K562 (cell line): ENCODE data around the gene ZDHHC11B. TPM values are rescaled to one million over a fixed set of nuclear protein-coding genes. Genes with fewer than 3 reads are reported as not detected.
"Not testable (repeated sequence)": the region's sequence is repeated elsewhere in the genome, so short reads cannot be mapped to it uniquely, and the experiment has no call there.

ENCODE experiments used
- ATAC-seq: fragments of 200-7000 bp; cut with Tn5 transposase; 3 replicates; pipeline ENCODE4 v1.9.1; 2020; ENCODE audit warnings: moderate library complexity
- BruUV-seq: library from RNA; stranded (reverse); fragments of 400-500 nt; replicated peaks from 2 replicates; lab custom pipeline; 2021; lab: Mats Ljungman, UMichigan
- CTCF ChIA-PET: fragments of 300-600 bp; formaldehyde crosslinking; extraction: SDS; loops from one replicate; lab custom pipeline; 2021; ENCODE audit warnings: low intra/inter-chr PET ratio; lab: Yijun Ruan, JAX
- POLR2A ChIA-PET: fragments of 300-600, 350-650 bp; sonication (Branson Sonifier 250); formaldehyde crosslinking; extraction: SDS; loops from one replicate; lab custom pipeline; 2021; ENCODE audit warnings: antibody characterized with exemption, inconsistent platforms; lab: Yijun Ruan, JAX
- DNase-seq, 4 experiments: peaks; one replicate each; pipeline versions ENCODE4 v3.0.0 to v3.0.0-alpha.2; 2011 to 2018; ENCODE audit warnings: low spot score in 3 of 4, mixed read lengths in 3 of 4; ENCODE audit errors: extremely low read depth in 1 of 4
- FAIRE-seq: peaks from 2 replicates; lab custom pipeline; 2011; peaks lifted over from hg19 to GRCh38; lab: Jason Lieb, UNC
- H2AFZ ChIP-seq: 2 replicates; pipeline ENCODE4 v1.6.0; 2011; ENCODE audit warnings: low read depth, low read length, control low read depth, inconsistent platforms
- H3K27ac ChIP-seq: fragments of 200-600 bp; 3 replicates; pipeline ENCODE4 v1.8.0; 2011; ENCODE audit warnings: low read depth, mild to moderate bottlenecking, control low read depth, inconsistent platforms, low read length, moderate library complexity, mixed read lengths; ENCODE audit errors: extremely low read depth
- H3K27me3 ChIP-seq, 2 experiments: fragments of 300-600 bp in 1 of 2; 2 replicates in 1 of 2; 3 replicates in 1 of 2; pipeline versions ENCODE4 v1.6.0 to v1.8.0; 2011; ENCODE audit warnings: inconsistent platforms in 2 of 2, low read length in 2 of 2, mild to moderate bottlenecking in 1 of 2, mixed read lengths in 1 of 2, moderate library complexity in 1 of 2; ENCODE audit not compliant: control insufficient read depth in 2 of 2, insufficient read depth in 2 of 2
- H3K36me3 ChIP-seq: fragments of 300-600 bp; 3 replicates; pipeline ENCODE4 v1.8.0; 2011; ENCODE audit warnings: mild to moderate bottlenecking, low read length, inconsistent platforms; ENCODE audit not compliant: control insufficient read depth, insufficient read depth
- H3K4me1 ChIP-seq, 2 experiments: fragments of 200-600 bp in 1 of 2; replicated peaks in 1 of 2; 2 replicates in 1 of 2; 3 replicates in 1 of 2; pipeline versions ENCODE4 v1.5.1 to v1.8.0; 2011; ENCODE audit warnings: inconsistent platforms in 2 of 2, low read length in 2 of 2, mild to moderate bottlenecking in 1 of 2, mixed read lengths in 1 of 2, moderate library complexity in 1 of 2; ENCODE audit not compliant: control insufficient read depth in 2 of 2, insufficient read depth in 2 of 2
- H3K4me2 ChIP-seq: 2 replicates; pipeline ENCODE4 v1.6.1; 2011; ENCODE audit warnings: low read length, control low read depth, inconsistent platforms, mixed read lengths; ENCODE audit not compliant: insufficient read depth
- H3K4me3 ChIP-seq: fragments of 200-600 bp; sonication (generic), shearing (Covaris generic); 2 replicates; pipeline ENCODE4 v1.5.1; 2016; ENCODE audit warnings: control low read depth, inconsistent platforms
- H3K79me2 ChIP-seq: fragments of 200-600 bp; 3 replicates; pipeline ENCODE4 v1.8.0; 2011; ENCODE audit warnings: low read length, inconsistent platforms; ENCODE audit not compliant: control insufficient read depth, insufficient read depth
- H3K9ac ChIP-seq, 2 experiments: 2 replicates each; pipeline versions ENCODE4 v1.6.0 to v1.6.1; 2011; ENCODE audit warnings: low read depth in 2 of 2, low read length in 2 of 2, control low read depth in 1 of 2, inconsistent platforms in 1 of 2, mild to moderate bottlenecking in 1 of 2, mixed read lengths in 1 of 2; ENCODE audit not compliant: insufficient read depth in 1 of 2
- H3K9me1 ChIP-seq: one replicate; pipeline ENCODE4 v1.6.0; 2011; ENCODE audit warnings: inconsistent platforms, mild to moderate bottlenecking, low read length, moderate library complexity; ENCODE audit not compliant: control insufficient read depth, insufficient read depth
- H3K9me3 ChIP-seq: replicated peaks from 2 replicates; pipeline ENCODE4 v1.5.1; 2011; ENCODE audit warnings: low read depth, low read length, inconsistent platforms; ENCODE audit not compliant: control insufficient read depth, insufficient read depth
- H4K20me1 ChIP-seq: replicated peaks from 2 replicates; pipeline ENCODE4 v1.6.1; 2011; ENCODE audit warnings: low read length, inconsistent platforms, mixed read lengths; ENCODE audit not compliant: control insufficient read depth, insufficient read depth
- TAF15 ChIP-seq: fragments of 200-400 bp; formaldehyde crosslinking; IDR thresholded peaks from 2 replicates; pipeline ENCODE4 v1.6.1; 2017; ENCODE audit warnings: mild to moderate bottlenecking, low read depth, low read length, moderate library complexity
- ZNF239 ChIP-seq: fragments of 250-450 bp; sonication (Bioruptor Pico); IDR thresholded peaks from 2 replicates; pipeline ENCODE4 v1.4.0; 2020; ENCODE audit warnings: mild to moderate bottlenecking
- ZNF785 ChIP-seq: fragments of 250-450 bp; sonication (Bioruptor Pico); IDR thresholded peaks from 2 replicates; pipeline ENCODE4 v1.4.0; 2020; ENCODE audit warnings: mild to moderate bottlenecking
- WGBS: fragments of 100-300 bp; shearing (Covaris generic); methylation state at CpG from one replicate; pipeline ENCODE4 v1.1.6; 2016; ENCODE audit warnings: low coverage, mixed read lengths; ENCODE audit not compliant: insufficient coverage; ENCODE audit errors: missing lambda C conversion rate; 5-methylcytosine and 5-hydroxymethylcytosine counted together
- in situ Hi-C: fragments of 300-500 bp; cut with MboI; formaldehyde crosslinking; loops from 4 replicates; pipeline ENCODE4 v1.15.0; 2018; ENCODE audit warnings: inconsistent platforms, mixed read lengths
- intact Hi-C: fragments of 100-400 bp; cut with micrococcal nuclease; formaldehyde crosslinking; loops from 2 replicates; pipeline ENCODE4 v1.14.2; 2022
- polyA plus RNA-seq, 8 experiments: library from polyadenylated mRNA; depleted of rRNA in 4 of 8; stranded (reverse) in 5 of 8; unstranded in 3 of 8; fragments of >200 nt; fragmentation: Nextera tagmentation in 2 of 8; fragmentation: Illumina TruSeq in 1 of 8; extraction: Ambion mirVana in 2 of 8; extraction: Trizol in 1 of 8; gene quantifications; 2 replicates each; pipeline versions ENCODE4 v1.2.1 to v1.2.3, GENCODE V29; 2011 to 2014; ENCODE audit warnings: inconsistent platforms in 1 of 8, missing spikeins in 1 of 8
- total RNA-seq, 7 experiments: library from RNA; depleted of rRNA in 6 of 7; stranded (reverse); fragments of >200 nt in 6 of 7; fragmentation: Illumina TruSeq in 2 of 7; extraction: Trizol in 2 of 7; gene quantifications; 2 replicates each; pipeline versions ENCODE4 v1.2.1 to v1.2.3, GENCODE V29; 2011 to 2021; ENCODE audit warnings: low replicate concordance in 1 of 7

The ZDHHC11B gene
- total and polyA plus RNA-seq, 9 of the 15 experiments (the other 6 are each of a cell fraction or from before 2014, with no cell fraction given) = 0.03 to 0.23 (median 0.15) TPM; not detected in 3

DNA sequence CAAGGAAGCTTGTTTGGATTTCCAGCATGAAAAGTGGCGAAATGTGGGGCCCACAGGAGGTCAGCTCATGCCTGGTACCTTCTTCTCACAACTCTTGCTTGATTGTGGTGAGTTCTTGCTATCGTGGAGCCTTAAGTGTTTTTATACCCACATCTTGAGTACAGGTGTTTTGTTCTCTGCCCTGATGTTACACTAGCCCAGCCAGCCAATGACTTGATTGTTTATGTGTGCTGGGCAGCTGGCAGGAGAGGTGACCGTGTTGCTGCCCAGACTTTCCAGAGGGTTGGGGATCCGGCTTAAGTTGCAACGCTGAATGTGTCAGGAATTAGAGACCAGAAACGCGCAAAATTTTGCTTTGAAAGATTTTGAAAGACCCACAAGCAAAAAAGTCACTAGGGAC is 67.4 kb downstream of the ZDHHC11B start:
- 1% methylated on average over 7 of the region's 7 CpGs for WGBS
- BruUV-seq = no TSS peak
- in situ Hi-C loops = no loop called here
- H3K4me3 ChIP-seq = no peak overlapping the region
- no peaks in the 10 kb centered on the region for H3K4me1 ChIP-seq
- H3K9ac ChIP-seq = no peak overlapping the region
- H3K4me2 ChIP-seq = no peak overlapping the region
- intact Hi-C loops = no loop called here
- FAIRE-seq = no peak
- no peak overlapping the region for H2AFZ ChIP-seq
- H3K27ac ChIP-seq = no peak overlapping the region
- ChIA-PET CTCF (no interaction called here), POLR2A (no interaction called here)
- H3K9me1 ChIP-seq = no peaks in the 10 kb centered on the region
- H3K27me3 ChIP-seq = no peaks in the 10 kb centered on the region
- H3K9me3 ChIP-seq = 0 out of 2 replicates have a peak, but pooled peaks cover 5% of the 10 kb centered on the region
- ATAC-seq = no peak
- no peaks in the 10 kb centered on the region for H4K20me1 ChIP-seq
- no peak for DNase-seq
- no peak for TF ChIP-seq TAF15
- TF ChIP-seq ZNF239 (CRISPR knock-in tag) = no peak
- TF ChIP-seq ZNF785 (CRISPR knock-in tag) = no peak
- H3K36me3 ChIP-seq = no peaks in the 10 kb centered on the region
- H3K79me2 ChIP-seq = no peaks in the 10 kb centered on the region

DNA sequence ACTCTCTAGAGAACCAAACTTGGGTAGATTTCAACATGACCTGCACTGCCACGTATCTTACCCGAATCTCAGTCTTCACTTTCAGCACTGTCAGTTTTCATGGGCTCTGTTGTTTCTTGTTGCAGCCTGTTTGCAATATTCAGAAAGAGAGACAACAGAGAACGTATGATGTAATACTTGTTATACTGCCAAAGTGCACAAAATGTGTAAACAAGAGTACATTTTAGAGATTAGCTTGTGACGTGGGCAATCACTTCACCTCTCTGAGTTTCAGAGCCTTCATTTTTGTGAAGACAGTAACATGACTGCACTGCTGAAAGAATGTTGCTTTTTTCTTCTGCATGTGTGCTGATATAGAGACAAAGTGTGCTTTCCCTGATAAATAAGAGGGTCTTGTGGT is 67.8 kb downstream of the ZDHHC11B start:
- H3K4me2 ChIP-seq, DNase-seq, H3K9me3 ChIP-seq, H3K79me2 ChIP-seq, BruUV-seq, CTCF ChIA-PET, H4K20me1 ChIP-seq, in situ Hi-C loops, H3K27me3 ChIP-seq, H3K9me1 ChIP-seq, ATAC-seq, H3K4me1 ChIP-seq, H3K9ac ChIP-seq, H2AFZ ChIP-seq, H3K27ac ChIP-seq, H3K36me3 ChIP-seq, H3K4me3 ChIP-seq, POLR2A ChIA-PET, FAIRE-seq, intact Hi-C loops: not testable (repeated sequence)
- WGBS = 5% methylated on average over 4 of the region's 4 CpGs

DNA sequence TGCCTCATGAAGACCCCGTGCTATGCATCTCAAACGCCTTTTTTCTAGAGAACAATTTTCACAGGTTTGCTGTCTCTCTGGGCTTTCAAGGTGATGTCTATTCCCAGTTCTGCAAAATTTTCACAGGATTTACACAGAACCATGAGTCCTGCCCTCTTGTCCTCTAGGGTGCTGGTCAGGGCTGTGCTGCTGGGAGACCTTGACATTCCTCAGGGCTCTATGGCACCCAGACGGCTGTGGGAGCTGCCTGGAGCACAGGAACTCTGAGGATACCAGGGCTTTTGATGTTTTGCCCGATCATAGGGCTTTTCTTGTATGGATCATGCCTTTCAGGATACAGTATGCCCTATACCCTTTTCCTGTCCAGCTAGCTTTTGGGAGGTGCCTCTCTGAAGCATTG is 68.9 kb downstream of the ZDHHC11B start:
- not testable (repeated sequence) for DNase-seq

More for the DNA sequence above, 68.9 kb downstream of the ZDHHC11B start:
- H2AFZ ChIP-seq, intact Hi-C loops, POLR2A ChIA-PET, BruUV-seq, H3K4me3 ChIP-seq, H3K4me1 ChIP-seq, H4K20me1 ChIP-seq, FAIRE-seq, H3K9me3 ChIP-seq, in situ Hi-C loops, ATAC-seq, CTCF ChIA-PET, H3K9me1 ChIP-seq, H3K27me3 ChIP-seq, H3K27ac ChIP-seq, H3K36me3 ChIP-seq, H3K79me2 ChIP-seq, H3K4me2 ChIP-seq, H3K9ac ChIP-seq: not testable (repeated sequence)
- WGBS = 0% methylated on average over 4 of the region's 4 CpGs
